NCI-H446 (cell line): Measurements from ENCODE around the gene GOT1.

ENCODE experiments used
- DNase-seq, 2 experiments: peaks; one replicate each; lab custom pipeline; 2025; lab: John Stamatoyannopoulos, UW

Gene GOT1

GRCh38 chr10:99395750-99396445 lies 34.5 kb downstream of the GOT1 start:
- DNase-seq, result peak in 1 of 2 experiments; percentile 3

GRCh38 chr10:99394761-99395386 lies 35.5 kb downstream of the GOT1 start:
- no peak for DNase-seq

- no peak for DNase-seq
Observed at GRCh38 chr10:99394256-99394655, 36.2 kb downstream of the GOT1 start.

- DNase-seq, result no peak
Observed at GRCh38 chr10:99393683-99394082, 36.7 kb downstream of the GOT1 start.

- DNase-seq, result no peak
Observed at GRCh38 chr10:99393036-99393435, 37.4 kb downstream of the GOT1 start.

GRCh38 chr10:99391346-99391745 lies 39.1 kb downstream of the GOT1 start:
- no peak for DNase-seq

- no peak for DNase-seq
Observed at GRCh38 chr10:99389729-99390480, 40.5 kb downstream of the GOT1 start.

GRCh38 chr10:99387541-99387940 lies 42.9 kb downstream of the GOT1 start:
- no peak for DNase-seq

GRCh38 chr10:99387071-99387470 lies 43.4 kb downstream of the GOT1 start:
- DNase-seq, result no peak

GRCh38 chr10:99382176-99382575 lies 48.2 kb downstream of the GOT1 start:
- no peak for DNase-seq

GRCh38 chr10:99375426-99375825 lies 55.0 kb downstream of the GOT1 start:
- no peak for DNase-seq

- no peak for DNase-seq
Observed at GRCh38 chr10:99374972-99375371, 55.5 kb downstream of the GOT1 start.

GRCh38 chr10:99374526-99374925 lies 55.9 kb downstream of the GOT1 start:
- no peak for DNase-seq

- DNase-seq, result no peak
Observed at GRCh38 chr10:99372546-99373271, 57.7 kb downstream of the GOT1 start.

- DNase-seq, result peak in 1 of 2 experiments; percentile 4
Observed at GRCh38 chr10:99370993-99371392, 59.4 kb downstream of the GOT1 start.

- DNase-seq, result no peak
Observed at GRCh38 chr10:99369551-99369950, 60.9 kb downstream of the GOT1 start.

GRCh38 chr10:99369126-99369525 lies 61.3 kb downstream of the GOT1 start:
- no peak for DNase-seq

- no peak for DNase-seq
Observed at GRCh38 chr10:99368646-99369045, 61.8 kb downstream of the GOT1 start.

GRCh38 chr10:99366666-99367065 lies 63.8 kb downstream of the GOT1 start:
- DNase-seq, result no peak

- DNase-seq, result no peak
Observed at GRCh38 chr10:99365736-99366135, 64.7 kb downstream of the GOT1 start.

- no peak for DNase-seq
Observed at GRCh38 chr10:99365311-99365710, 65.1 kb downstream of the GOT1 start.

- DNase-seq, result no peak
Observed at GRCh38 chr10:99364125-99364524, 66.3 kb downstream of the GOT1 start.
